Common myeloid progenitor, CD34-positive (primary cell): ENCODE measurements around the gene ANTXR2.

Source experiments
- CTCF ChIA-PET: fragments of 350-600 bp; sonication (Branson Sonifier 250); formaldehyde crosslinking; loops from one replicate; lab custom pipeline; 2021; ENCODE audit warnings: antibody characterized with exemption; lab: Charles Lee
- POLR2A ChIA-PET: fragments of 350-600 bp; sonication (Branson Sonifier 250); formaldehyde crosslinking; loops from one replicate; lab custom pipeline; 2021; ENCODE audit warnings: antibody characterized with exemption; lab: Charles Lee
- DNase-seq, 3 donors: peaks; one replicate each; pipeline versions ENCODE4 v3.0.0 to v3.0.0-alpha.2; 2013
- H3K27ac ChIP-seq, 2 experiments: 1 replicate in 1 of 2; 2 replicates in 1 of 2; pipeline ENCODE4 v1.7.0; 2013; ENCODE audit warnings: inconsistent platforms in 2 of 2, low read length in 2 of 2, mild to moderate bottlenecking in 2 of 2, low read depth in 1 of 2, moderate library complexity in 1 of 2; ENCODE audit not compliant: severe bottlenecking in 2 of 2, insufficient read depth in 1 of 2, poor library complexity in 1 of 2
- H3K27me3 ChIP-seq, 5 experiments: replicated peaks in 2 of 5; 1 replicate in 3 of 5; 2 replicates in 2 of 5; pipeline versions ENCODE4 v1.6.1 to v1.7.0; 2013; ENCODE audit warnings: low read length in 4 of 5, mild to moderate bottlenecking in 2 of 5, moderate library complexity in 2 of 5, inconsistent platforms in 1 of 5; ENCODE audit not compliant: insufficient read depth in 5 of 5, control insufficient read depth in 4 of 5
- H3K36me3 ChIP-seq, 4 experiments: 1 replicate in 2 of 4; 2 replicates in 2 of 4; pipeline versions ENCODE4 v1.6.1 to v1.7.0; 2013; ENCODE audit warnings: low read length in 3 of 4, control low read depth in 1 of 4, mild to moderate bottlenecking in 1 of 4; ENCODE audit not compliant: control insufficient read depth in 4 of 4, insufficient read depth in 4 of 4
- H3K4me1 ChIP-seq, 4 experiments: 1 replicate in 3 of 4; 2 replicates in 1 of 4; pipeline versions ENCODE4 v1.6.1 to v1.7.1; 2013; ENCODE audit warnings: low read length in 3 of 4, mild to moderate bottlenecking in 3 of 4, control low read depth in 1 of 4, inconsistent platforms in 1 of 4, moderate library complexity in 1 of 4; ENCODE audit not compliant: control insufficient read depth in 4 of 4, insufficient read depth in 4 of 4; ENCODE audit errors: control extremely low read depth in 1 of 4
- H3K4me3 ChIP-seq, 7 experiments: 1 replicate in 4 of 7; 2 replicates in 3 of 7; pipeline versions ENCODE4 v1.5.1 to v1.7.0; 2013; ENCODE audit warnings: mild to moderate bottlenecking in 7 of 7, low read length in 6 of 7, moderate library complexity in 6 of 7, inconsistent platforms in 2 of 7, low read depth in 2 of 7, control low read depth in 1 of 7; ENCODE audit not compliant: insufficient read depth in 4 of 7, control insufficient read depth in 1 of 7; ENCODE audit errors: extremely low read depth in 1 of 7
- H3K9me3 ChIP-seq, 5 experiments: 1 replicate in 4 of 5; 2 replicates in 1 of 5; pipeline versions ENCODE4 v1.6.1 to v1.7.1; 2013; ENCODE audit warnings: low read length in 4 of 5, mild to moderate bottlenecking in 2 of 5, inconsistent platforms in 1 of 5, low read depth in 1 of 5, moderate library complexity in 1 of 5; ENCODE audit not compliant: control insufficient read depth in 4 of 5, insufficient read depth in 2 of 5; ENCODE audit errors: control extremely low read depth in 1 of 5
- WGBS: methylation state at CpG from one replicate; pipeline ENCODE4 v1.1.5; 2013; ENCODE audit not compliant: insufficient coverage; 5-methylcytosine and 5-hydroxymethylcytosine counted together

The ANTXR2 gene

DNA sequence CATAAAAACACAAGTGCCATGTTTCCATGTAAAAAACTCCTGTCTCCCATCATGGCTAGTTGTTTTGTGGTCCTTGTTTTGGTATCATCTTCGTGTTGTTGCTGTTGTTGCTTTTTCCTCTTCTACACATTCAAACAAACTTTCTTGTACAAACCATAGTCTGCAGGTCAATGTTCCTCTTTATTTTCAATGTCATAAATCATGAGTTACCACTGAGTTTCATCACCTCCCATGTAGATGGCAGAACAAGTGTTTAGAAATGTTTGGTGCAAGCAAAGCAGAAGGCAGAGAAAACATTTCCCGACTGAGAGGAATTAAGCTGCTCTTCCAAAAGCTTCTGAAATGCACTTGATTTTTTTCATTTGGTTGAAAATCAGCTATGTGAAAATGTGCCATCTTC is 166.0 kb downstream of the ANTXR2 start:
- Histone ChIP-seq H3K9me3 (no peaks in the 10 kb centered on the region), H3K27ac (no peak overlapping the region), H3K36me3 (peaks cover 7 to 27% (median 10%) of the 10 kb centered on the region in 4 experiments), H3K27me3 (no peaks in the 10 kb centered on the region), H3K4me1 (peaks cover 12 to 27% (median 20%) of the 10 kb centered on the region in 4 experiments), H3K4me3 (peak overlapping the region in 2 of 7 experiments; percentile 28 to 40)
- WGBS: 11% methylated on average over 1 of the region's 2 CpGs
- peak; percentile 36 to 89 (median 84) for DNase-seq
- ChIA-PET POLR2A (no interaction called here), CTCF (no interaction called here)

- CTCF ChIA-PET: no interaction called here
- peaks cover 12 to 27% (median 20%) of the 10 kb centered on the region in 4 experiments for H3K4me1 ChIP-seq
- POLR2A ChIA-PET: interaction anchor here (0.6 kb wide), 1 partner anchor 981 kb away, joined by 4 read pairs; no protein-coding TSS in a partner anchor
- peak; percentile 51 to 86 (median 82) for DNase-seq
- no peak overlapping the region for H3K27ac ChIP-seq
- peaks cover 7 to 27% (median 10%) of the 10 kb centered on the region in 4 experiments for H3K36me3 ChIP-seq
- 23% methylated on average over 2 of the region's 5 CpGs for WGBS
- no peaks in the 10 kb centered on the region for H3K9me3 ChIP-seq
- peak overlapping the region in 2 of 7 experiments; percentile 26 to 28 for H3K4me3 ChIP-seq
- no peaks in the 10 kb centered on the region for H3K27me3 ChIP-seq
These were observed 166.7 kb downstream of the ANTXR2 start for GRCh38 chr4:79906303-79906702.

DNA sequence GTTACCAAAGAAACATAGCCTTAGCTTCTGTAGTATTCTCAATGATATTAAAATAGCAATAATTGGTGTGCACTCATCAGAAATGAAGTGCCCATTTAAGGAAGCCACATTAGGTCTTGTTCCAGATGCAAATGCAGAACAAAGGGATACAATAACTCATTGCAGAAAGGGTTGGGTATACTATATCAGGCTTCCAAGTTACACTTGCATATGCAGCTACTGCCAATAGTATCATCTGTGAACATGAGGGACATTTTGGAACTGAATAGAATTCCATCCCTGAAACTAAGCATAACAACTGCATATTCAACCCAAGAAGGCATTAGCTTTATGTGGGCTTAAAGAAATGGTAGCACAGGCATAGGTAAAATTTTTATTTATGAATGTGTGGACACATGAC is 167.8 kb downstream of the ANTXR2 start:
- CTCF ChIA-PET: no interaction called here
- POLR2A ChIA-PET: no interaction called here
- Histone ChIP-seq H3K4me1 (peaks cover 12 to 27% (median 20%) of the 10 kb centered on the region in 4 experiments), H3K27me3 (no peaks in the 10 kb centered on the region), H3K27ac (no peak overlapping the region), H3K9me3 (peaks cover 0 to 1% (median 0%) of the 10 kb centered on the region in 5 experiments), H3K36me3 (peaks cover 7 to 20% (median 10%) of the 10 kb centered on the region in 4 experiments), H3K4me3 (no peak overlapping the region)
- no peak for DNase-seq

DNA sequence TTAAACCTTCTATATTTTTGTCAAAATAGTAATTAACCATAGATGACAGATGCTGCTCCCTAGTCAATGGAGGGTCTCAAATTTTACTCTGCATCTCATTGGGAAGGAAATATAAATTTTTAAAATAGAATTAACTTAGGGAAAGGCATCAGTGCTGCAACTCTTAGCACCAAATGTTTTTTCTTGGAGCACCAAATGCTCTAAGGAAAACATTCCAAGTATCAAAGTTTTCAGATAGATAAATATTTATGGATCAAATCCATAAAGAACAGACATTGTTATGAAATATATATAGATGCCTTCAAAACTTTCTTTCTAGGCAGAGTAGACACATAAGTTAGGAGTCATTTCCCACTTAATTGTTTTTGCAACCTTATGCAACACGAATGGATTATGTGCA is 168.7 kb downstream of the ANTXR2 start:
- no CpG with 5 or more reads among the region's 1 CpG for WGBS
- ChIA-PET POLR2A (no interaction called here), CTCF (interaction anchor here (1.0 kb wide), 1 partner anchor 13 kb away, joined by 4 read pairs; no protein-coding TSS in a partner anchor)
- H3K4me1 ChIP-seq: peaks cover 12 to 27% (median 20%) of the 10 kb centered on the region in 4 experiments
- no peak overlapping the region for H3K27ac ChIP-seq
- H3K36me3 ChIP-seq: peaks cover 7 to 18% (median 10%) of the 10 kb centered on the region in 4 experiments
- no peak overlapping the region for H3K4me3 ChIP-seq
- H3K27me3 ChIP-seq: no peaks in the 10 kb centered on the region
- DNase-seq: no peak
- peaks cover 0 to 1% (median 0%) of the 10 kb centered on the region in 5 experiments for H3K9me3 ChIP-seq

DNA sequence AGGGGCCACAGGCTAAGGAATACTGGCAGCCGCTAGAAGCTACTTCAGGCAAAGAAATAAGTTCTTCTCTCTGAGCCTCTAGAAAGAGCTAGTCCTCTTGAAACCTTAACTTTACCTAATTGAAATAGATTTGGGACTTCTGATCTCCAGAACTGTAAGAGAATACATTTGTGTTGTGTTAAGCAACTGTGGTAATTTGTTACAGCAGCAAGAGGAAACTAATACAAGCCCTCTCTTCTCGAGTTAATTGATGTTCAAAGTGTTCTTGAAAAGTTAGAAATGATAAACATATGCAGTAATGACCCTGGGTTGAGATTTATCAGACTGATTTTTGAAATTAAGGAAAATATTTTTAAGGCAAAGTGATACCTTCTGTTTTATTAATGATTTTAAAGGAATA is 172.8 kb downstream of the ANTXR2 start:
- no peak overlapping the region for H3K4me3 ChIP-seq
- ChIA-PET CTCF (interaction anchor here (1.1 kb wide), 1 partner anchor 168 kb away, joined by 3 read pairs; no protein-coding TSS in a partner anchor), POLR2A (no interaction called here)
- no peak for DNase-seq
- H3K27me3 ChIP-seq: no peaks in the 10 kb centered on the region
- peaks cover 0 to 2% (median under 1%) of the 10 kb centered on the region in 4 experiments for H3K4me1 ChIP-seq
- peaks cover 0 to 1% (median 0%) of the 10 kb centered on the region in 5 experiments for H3K9me3 ChIP-seq
- 72% methylated on average over 2 of the region's 2 CpGs for WGBS
- H3K27ac ChIP-seq: no peak overlapping the region
- H3K36me3 ChIP-seq: peaks cover 1 to 5% (median 2%) of the 10 kb centered on the region in 4 experiments

DNA sequence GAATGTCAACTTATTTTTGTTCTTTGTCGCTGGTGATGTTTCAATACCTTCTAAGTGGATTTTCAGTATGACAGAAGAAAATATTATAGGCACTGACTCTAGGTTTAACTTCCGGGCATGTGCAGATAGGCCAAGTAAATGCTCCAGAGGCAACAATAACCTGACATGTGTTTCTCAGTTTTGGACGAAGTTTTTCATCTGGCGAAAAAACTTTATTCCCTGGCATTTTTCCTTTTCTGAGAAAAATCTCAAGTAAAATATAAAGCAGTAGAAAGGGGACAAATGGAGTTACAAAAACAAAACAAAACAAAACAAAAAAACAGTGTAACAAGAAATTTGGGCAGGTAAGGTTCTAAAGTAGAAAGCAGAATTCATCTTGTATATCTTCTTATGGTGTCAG is 173.5 kb downstream of the ANTXR2 start:
- Histone ChIP-seq H3K36me3 (peaks cover 0 to 2% (median 0%) of the 10 kb centered on the region in 4 experiments), H3K4me3 (no peak overlapping the region), H3K27me3 (no peaks in the 10 kb centered on the region), H3K27ac (no peak overlapping the region), H3K4me1 (no peaks in the 10 kb centered on the region), H3K9me3 (peaks cover 0 to 1% (median 0%) of the 10 kb centered on the region in 5 experiments)
- POLR2A ChIA-PET: no interaction called here
- WGBS: no CpG with 5 or more reads among the region's 4 CpGs
- DNase-seq: no peak
- CTCF ChIA-PET: no interaction called here

GRCh38 chr4:79898055-79898454 is 175.0 kb downstream of the ANTXR2 start:
- Histone ChIP-seq H3K4me3 (no peak overlapping the region), H3K27me3 (no peaks in the 10 kb centered on the region), H3K27ac (no peak overlapping the region), H3K36me3 (peaks cover 0 to 2% (median 0%) of the 10 kb centered on the region in 4 experiments), H3K4me1 (no peaks in the 10 kb centered on the region), H3K9me3 (peaks cover 0 to 1% (median 0%) of the 10 kb centered on the region in 5 experiments)
- ChIA-PET POLR2A (no interaction called here), CTCF (no interaction called here)
- no peak for DNase-seq
- 100% methylated on average over 2 of the region's 2 CpGs for WGBS
